Left cardiac atrium (tissue), 4 donors: ENCODE data around the gene NPTXR. TPM values are rescaled to one million over a fixed set of nuclear protein-coding genes. Genes with fewer than 3 reads are reported as not detected.
A peak's percentile ranks its signal among the peaks of the same experiment; 100 is the strongest.

ENCODE experiments used
- ATAC-seq, 2 donors: fragments of 200-7000 bp; cut with Tn5 transposase; one replicate each; pipeline ENCODE4 v1.9.1; 2020; ENCODE audit warnings: mild to moderate bottlenecking in 2 of 2, moderate library complexity in 2 of 2
- DNase-seq: peaks from one replicate; pipeline ENCODE4 v3.0.0-alpha.2; 2020
- intact Hi-C, 2 donors: fragments of 100-400 bp; cut with DNase I; formaldehyde crosslinking; loops; one replicate each; pipeline versions ENCODE4 v1.14.1 to v1.15.1; 2022 to 2023
- long read RNA-seq: library from polyadenylated mRNA; unstranded; transcript quantifications from one replicate; pipeline ENCODE4 v2.0.0, GENCODE V29; 2021
- total RNA-seq, 2 donors: library from RNA; stranded (reverse); fragmentation: NEBNext Ultra II Directional; extraction: Animal tissue kit (Norgen Biotek cat#: 25700); gene quantifications; one replicate each; pipeline ENCODE4 v1.2.1, GENCODE V29; 2021
- donor health status: DM: no; HTN: yes; CAD: no.
- donor health status: DM: no; HTN: yes; CAD: no; lungs with severe emphysema.
- donor health status: DM: yes; HTN: yes; CAD: no.
- donor health status: Dilated cardiomyopathy.

NPTXR gene
- total RNA-seq: 10 to 100 TPM; 26.9 to 30.8 TPM
- long read RNA-seq, partial matches to known transcripts: 0 of 6 reads
- long read RNA-seq, other reads (novel, unspliced or antisense): 6 of 6 reads

GRCh38 chr22:38843657-38844314, at the start of gene NPTXR:
Gene NPTXR, minus strand, starts transcription at chr22:38844028.
- DNase-seq (peak; percentile 62), ATAC-seq (peak; percentile 80 to 85)
- intact Hi-C loops: loop anchor here in 1 of 2 donors (5.0 kb wide), 1 partner anchor 76 kb away; no protein-coding TSS in a partner anchor

GRCh38 chr22:38891256-38891655, 47.4 kb upstream of the NPTXR start:
- ATAC-seq: no peak
- intact Hi-C loops: no loop called here
- DNase-seq: no peak

- DNase-seq (no peak), ATAC-seq (no peak)
- intact Hi-C loops: no loop called here
Measured at GRCh38 chr22:38890377-38890776, 46.5 kb upstream of the NPTXR start.

- intact Hi-C loops: no loop called here
- ATAC-seq (no peak), DNase-seq (no peak)
Measured at GRCh38 chr22:38886333-38886732, 42.5 kb upstream of the NPTXR start.

GRCh38 chr22:38882972-38883622, 39.3 kb upstream of the NPTXR start:
- intact Hi-C loops: loop anchor here in 1 of 2 donors (5.0 kb wide), 1 partner anchor 39 kb away; no protein-coding TSS in a partner anchor
- ATAC-seq (no peak), DNase-seq (no peak)

- DNase-seq (peak; percentile 63), ATAC-seq (peak; percentile 80 to 89)
- intact Hi-C loops: loop anchor here in 1 of 2 donors (5.0 kb wide), 1 partner anchor 40 kb away; no protein-coding TSS in a partner anchor
Measured at GRCh38 chr22:38881997-38882879, 38.4 kb upstream of the NPTXR start.

GRCh38 chr22:38881464-38881871, 37.6 kb upstream of the NPTXR start:
- ATAC-seq (peak; percentile 71 to 81), DNase-seq (peak; percentile 61)
- intact Hi-C loops: loop anchor here in 1 of 2 donors (5.0 kb wide), 1 partner anchor 41 kb away; no protein-coding TSS in a partner anchor

GRCh38 chr22:38879961-38880360, 36.1 kb upstream of the NPTXR start:
- intact Hi-C loops: loop anchor here (5.0 to 10.0 kb wide), 2 partner anchors 42 to 45 kb away; no protein-coding TSS in a partner anchor
- DNase-seq (no peak), ATAC-seq (no peak)

- DNase-seq (no peak), ATAC-seq (no peak)
- intact Hi-C loops: loop anchor here in 1 of 2 donors (10.0 kb wide), 1 partner anchor 46 kb away; no protein-coding TSS in a partner anchor
Measured at GRCh38 chr22:38879108-38879729, 35.4 kb upstream of the NPTXR start.

GRCh38 chr22:38878001-38878400, 34.2 kb upstream of the NPTXR start:
- DNase-seq (no peak), ATAC-seq (no peak)
- intact Hi-C loops: loop anchor here in 1 of 2 donors (10.0 kb wide), 1 partner anchor 47 kb away; no protein-coding TSS in a partner anchor

GRCh38 chr22:38874529-38875222, 30.8 kb upstream of the NPTXR start:
- ATAC-seq (no peak), DNase-seq (no peak)
- intact Hi-C loops: loop anchor here (5.0 to 10.0 kb wide), 2 partner anchors 50 to 53 kb away; no protein-coding TSS in a partner anchor

GRCh38 chr22:38873469-38874411, 29.9 kb upstream of the NPTXR start:
- DNase-seq (no peak), ATAC-seq (no peak)
- intact Hi-C loops: loop anchor here (5.0 to 10.0 kb wide), 2 partner anchors 51 to 54 kb away; no protein-coding TSS in a partner anchor

- intact Hi-C loops: loop anchor here (5.0 to 10.0 kb wide), 2 partner anchors 52 to 54 kb away; no protein-coding TSS in a partner anchor
- ATAC-seq (peak; percentile 73 to 76), DNase-seq (peak; percentile 83)
Measured at GRCh38 chr22:38872831-38873248, 29.0 kb upstream of the NPTXR start.

GRCh38 chr22:38872172-38872830, 28.5 kb upstream of the NPTXR start, which contains the start of gene CBX6:
Gene CBX6, minus strand, starts transcription at chr22:38872216. Its CDS starts 26 bp downstream, at chr22:38872190.
- DNase-seq: peak; percentile 96
- intact Hi-C loops: loop anchor here (5.0 to 10.0 kb wide), 2 partner anchors 52 to 55 kb away; no protein-coding TSS in a partner anchor
- ATAC-seq: peak; percentile 84 to 88

GRCh38 chr22:38871360-38872171, 27.7 kb upstream of the NPTXR start:
- no peak for DNase-seq
- intact Hi-C loops: loop anchor here (2.0 to 10.0 kb wide), 3 partner anchors 53 to 131 kb away; no protein-coding TSS in a partner anchor
- ATAC-seq: peak in 1 of 2 donors; percentile 1
